HG02884 (cell line): Measurements from ENCODE around the gene ZFYVE1.

ENCODE experiments used
- ATAC-seq: cut with Tn5 transposase; IDR thresholded peaks from one replicate; pipeline ENCODE4 v1.9.1; 2021; ENCODE audit warnings: mild to moderate bottlenecking, moderate library complexity; ENCODE audit not compliant: unreplicated experiment

The ZFYVE1 gene

GRCh38 chr14:72925171-72925759, 101.6 kb downstream of the ZFYVE1 start:
- ATAC-seq, result no peak

- ATAC-seq, result no peak
Observed at GRCh38 chr14:72924337-72924736, 102.6 kb downstream of the ZFYVE1 start.

GRCh38 chr14:72921396-72921795, 105.5 kb downstream of the ZFYVE1 start:
- ATAC-seq, result no peak

GRCh38 chr14:72920008-72920407, 106.9 kb downstream of the ZFYVE1 start:
- no peak for ATAC-seq
